Measurements from ENCODE around the gene VSIR. TPM values are rescaled to one million over a fixed set of nuclear protein-coding genes. Genes with fewer than 3 reads are reported as not detected.

Gene VSIR
- total RNA-seq, 4 donors from 2014 or later: 37.8 to 118 (median 90.3) TPM

- Histone ChIP-seq H3K36me3 (no peaks in the 10 kb centered on the region), H3K27me3 (no peaks in the 10 kb centered on the region), H3K27ac (replicated peaks in 1 of 4) (no peak overlapping the region), H3K4me3 (no peak overlapping the region), H3K4me1 (no peaks in the 10 kb centered on the region), H3K9me3 (no peaks in the 10 kb centered on the region)
- 25% methylated on average over 2 of the region's 2 CpGs for WGBS
- DNase-seq (ENCODE audit: extremely low spot score): no peak
- intact Hi-C loops (cut with DNase I): no loop called here
- TF ChIP-seq POLR2A (IDR thresholded peaks at IDR 0.05; ENCODE audit: low read depth) (no peak), EP300 (IDR thresholded peaks at IDR 0.05) (no peak), POLR2AphosphoS5 (IDR thresholded peaks at IDR 0.05) (no peak)
- TF ChIP-seq, protein P1, sequence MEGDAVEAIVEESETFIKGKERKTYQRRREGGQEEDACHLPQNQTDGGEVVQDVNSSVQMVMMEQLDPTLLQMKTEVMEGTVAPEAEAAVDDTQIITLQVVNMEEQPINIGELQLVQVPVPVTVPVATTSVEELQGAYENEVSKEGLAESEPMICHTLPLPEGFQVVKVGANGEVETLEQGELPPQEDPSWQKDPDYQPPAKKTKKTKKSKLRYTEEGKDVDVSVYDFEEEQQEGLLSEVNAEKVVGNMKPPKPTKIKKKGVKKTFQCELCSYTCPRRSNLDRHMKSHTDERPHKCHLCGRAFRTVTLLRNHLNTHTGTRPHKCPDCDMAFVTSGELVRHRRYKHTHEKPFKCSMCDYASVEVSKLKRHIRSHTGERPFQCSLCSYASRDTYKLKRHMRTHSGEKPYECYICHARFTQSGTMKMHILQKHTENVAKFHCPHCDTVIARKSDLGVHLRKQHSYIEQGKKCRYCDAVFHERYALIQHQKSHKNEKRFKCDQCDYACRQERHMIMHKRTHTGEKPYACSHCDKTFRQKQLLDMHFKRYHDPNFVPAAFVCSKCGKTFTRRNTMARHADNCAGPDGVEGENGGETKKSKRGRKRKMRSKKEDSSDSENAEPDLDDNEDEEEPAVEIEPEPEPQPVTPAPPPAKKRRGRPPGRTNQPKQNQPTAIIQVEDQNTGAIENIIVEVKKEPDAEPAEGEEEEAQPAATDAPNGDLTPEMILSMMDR (IDR thresholded peaks at IDR 0.05): no peak
Measured at GRCh38 chr10:71795248-71795647, 21.9 kb upstream of the VSIR start.

GRCh38 chr10:71790749-71791440 is 17.6 kb upstream of the VSIR start:
- 93% methylated on average over 12 of the region's 17 CpGs for WGBS
- no peaks in the 10 kb centered on the region for H3K27me3 ChIP-seq
- H3K36me3 ChIP-seq: no peaks in the 10 kb centered on the region
- intact Hi-C loops (cut with DNase I): no loop called here
- no peak for DNase-seq (ENCODE audit: extremely low spot score)
- H3K9me3 ChIP-seq: no peaks in the 10 kb centered on the region
- no peak overlapping the region for H3K27ac ChIP-seq (replicated peaks in 1 of 4)
- no peak overlapping the region for H3K4me3 ChIP-seq
- TF ChIP-seq POLR2AphosphoS5 (IDR thresholded peaks at IDR 0.05): no peak
- TF ChIP-seq, protein P1 (IDR thresholded peaks at IDR 0.05): no peak
- no peak for TF ChIP-seq EP300 (IDR thresholded peaks at IDR 0.05)
- TF ChIP-seq POLR2A (IDR thresholded peaks at IDR 0.05; ENCODE audit: low read depth): no peak
- H3K4me1 ChIP-seq: no peaks in the 10 kb centered on the region

DNA sequence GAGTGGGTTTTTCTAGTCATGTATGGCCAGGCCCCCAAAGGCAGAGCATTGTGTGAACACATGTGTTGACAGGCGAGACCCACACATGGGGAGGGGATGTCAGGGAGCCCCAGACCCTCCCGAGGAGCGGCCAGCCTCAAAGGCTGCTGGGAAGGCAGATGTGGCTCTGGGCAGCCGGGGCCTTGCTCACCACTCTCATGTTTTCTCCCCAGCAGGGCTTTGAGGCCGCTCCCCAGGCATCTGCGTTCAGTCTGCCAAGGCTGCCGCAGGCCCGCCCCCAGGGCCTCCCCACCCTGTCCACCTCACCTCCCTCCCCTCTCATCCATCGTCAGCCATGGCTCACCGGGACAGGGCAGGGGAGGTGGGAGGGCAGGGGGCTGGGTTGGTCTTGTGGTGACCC is 16.6 kb upstream of the VSIR start:
- H3K4me1 ChIP-seq: no peaks in the 10 kb centered on the region
- no peaks in the 10 kb centered on the region for H3K9me3 ChIP-seq
- TF ChIP-seq POLR2A (IDR thresholded peaks at IDR 0.05; ENCODE audit: low read depth) (no peak), POLR2AphosphoS5 (IDR thresholded peaks at IDR 0.05) (no peak), EP300 (IDR thresholded peaks at IDR 0.05) (no peak)
- TF ChIP-seq, protein P1 (IDR thresholded peaks at IDR 0.05): no peak
- no peaks in the 10 kb centered on the region for H3K27me3 ChIP-seq
- WGBS: 76% methylated on average over 3 of the region's 10 CpGs
- no peak overlapping the region for H3K4me3 ChIP-seq
- no peak for DNase-seq (ENCODE audit: extremely low spot score)
- peaks cover 0 to 6% (median 0%) of the 10 kb centered on the region in 4 donors for H3K36me3 ChIP-seq
- intact Hi-C loops (cut with DNase I): no loop called here
- H3K27ac ChIP-seq (replicated peaks in 1 of 4): no peak overlapping the region

DNA sequence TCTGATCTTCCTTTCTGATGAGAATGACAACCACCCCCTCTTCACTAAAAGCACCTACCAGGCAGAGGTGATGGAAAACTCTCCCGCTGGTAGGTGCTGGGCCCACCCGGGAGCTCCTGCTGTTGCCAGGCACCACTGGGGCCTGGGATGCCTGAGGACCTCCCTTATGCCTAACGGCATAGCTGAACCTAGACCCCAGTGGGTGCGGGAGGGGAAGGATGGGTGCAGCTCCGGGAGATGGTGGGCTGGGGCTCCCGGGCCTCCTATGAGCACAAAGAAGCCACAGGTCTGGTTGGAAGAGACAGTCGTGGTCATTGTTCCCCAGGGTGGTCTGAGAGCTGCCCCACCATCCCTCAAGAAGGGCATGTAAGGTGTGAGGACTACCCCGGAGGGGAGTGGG is 15.6 kb upstream of the VSIR start:
- no peak for DNase-seq (ENCODE audit: extremely low spot score)
- WGBS: 85% methylated on average over 4 of the region's 8 CpGs
- Histone ChIP-seq H3K27ac (replicated peaks in 1 of 4) (no peak overlapping the region), H3K9me3 (no peaks in the 10 kb centered on the region), H3K4me3 (no peak overlapping the region), H3K27me3 (no peaks in the 10 kb centered on the region), H3K4me1 (no peaks in the 10 kb centered on the region), H3K36me3 (peaks cover 0 to 6% (median 0%) of the 10 kb centered on the region in 4 donors)
- TF ChIP-seq POLR2A (IDR thresholded peaks at IDR 0.05; ENCODE audit: low read depth): no peak
- TF ChIP-seq EP300 (IDR thresholded peaks at IDR 0.05): no peak
- TF ChIP-seq, protein P1 (IDR thresholded peaks at IDR 0.05): no peak
- TF ChIP-seq POLR2AphosphoS5 (IDR thresholded peaks at IDR 0.05): no peak
- intact Hi-C loops (cut with DNase I): no loop called here
